HG03095 (cell line): ENCODE results near the gene FUT1.
"Not testable (repeated sequence)": the region's sequence is repeated elsewhere in the genome, so short reads cannot be mapped to it uniquely, and the experiment has no call there.

Experiments
- ATAC-seq: cut with Tn5 transposase; IDR thresholded peaks from one replicate; pipeline ENCODE4 v1.9.1; 2021; ENCODE audit warnings: moderate library complexity; ENCODE audit not compliant: unreplicated experiment

The FUT1 gene

DNA sequence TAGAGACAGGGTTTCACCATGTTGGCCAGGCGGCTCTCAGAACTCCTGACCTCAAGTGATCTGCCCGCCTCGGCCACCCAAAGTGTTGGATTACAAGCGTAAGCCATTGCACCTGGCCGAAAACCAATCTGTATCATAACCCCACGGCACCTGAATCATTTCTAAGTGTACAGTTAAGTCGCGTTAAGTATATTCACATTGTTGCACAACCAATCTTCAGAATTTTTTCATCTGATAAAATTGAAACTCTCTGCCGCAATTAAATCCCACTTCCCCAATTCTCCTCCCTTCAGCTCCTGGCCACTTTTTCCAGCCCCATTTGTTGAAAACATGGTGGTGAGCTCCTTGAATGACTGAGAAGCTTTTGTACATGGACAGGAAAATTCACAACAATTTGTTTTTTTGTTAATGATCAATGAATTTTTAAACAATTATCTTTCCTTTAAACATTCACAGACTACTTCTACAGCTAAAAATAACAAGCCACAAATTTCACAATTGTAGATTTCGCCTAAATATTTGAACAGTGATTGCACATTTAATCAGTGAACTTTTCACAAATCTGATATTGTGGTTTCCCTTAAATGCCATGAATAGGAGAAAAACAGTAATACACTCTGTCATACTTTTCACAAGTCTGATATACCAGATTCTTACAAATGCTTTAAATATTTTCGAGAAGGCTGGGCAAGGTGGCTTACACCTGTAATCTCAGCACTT, 16.7 kb upstream of the FUT1 start:
- ATAC-seq, result no peak

DNA sequence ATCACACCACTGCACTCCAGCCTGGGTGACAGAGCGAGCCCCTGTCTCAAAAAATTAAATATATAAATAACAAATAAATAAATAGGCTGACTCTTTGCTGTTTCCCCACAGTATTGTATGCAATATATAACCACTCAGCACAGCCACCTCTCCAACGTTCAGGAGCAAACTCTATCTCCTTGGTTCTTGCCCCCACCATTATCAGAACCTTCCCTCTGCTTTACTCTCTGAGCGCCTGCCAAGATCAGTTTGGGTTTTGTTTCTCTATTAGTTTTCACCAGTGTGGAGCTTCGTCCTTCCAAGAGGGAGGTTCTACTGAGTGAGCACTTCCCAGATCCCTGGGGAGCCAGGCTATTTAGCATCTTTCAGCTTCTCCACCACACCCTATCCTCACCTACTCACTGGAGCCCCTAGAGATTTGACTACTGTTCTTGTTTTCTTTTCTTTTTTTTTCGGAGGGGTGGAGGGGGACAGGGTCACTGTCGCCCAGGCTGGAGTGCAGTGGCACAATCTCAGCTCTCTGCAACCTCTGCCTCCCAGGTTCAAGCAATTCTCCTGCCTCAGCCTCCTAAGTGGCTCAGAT, 15.8 kb upstream of the FUT1 start:
- ATAC-seq, result not testable (repeated sequence)

DNA sequence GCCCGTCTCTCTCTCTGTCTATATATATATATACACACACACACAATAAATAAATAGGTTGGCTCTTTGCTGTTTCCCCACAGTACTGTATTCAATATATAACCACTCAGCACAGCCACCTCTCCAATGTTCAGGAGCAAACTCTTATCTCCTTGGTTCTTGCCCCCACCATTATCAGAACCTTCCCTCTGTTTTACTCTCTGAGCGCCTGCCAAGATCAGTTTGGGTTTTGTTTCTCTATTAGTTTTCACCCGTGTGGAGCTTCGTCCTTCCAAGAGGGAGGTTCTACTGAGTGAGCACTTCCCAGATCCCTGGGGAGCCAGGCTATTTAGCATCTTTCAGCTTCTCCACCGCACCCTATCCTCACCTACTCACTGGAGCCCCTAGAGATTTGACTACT, 13.4 kb upstream of the FUT1 start:
- not testable (repeated sequence) for ATAC-seq

- ATAC-seq, result no peak
Observed at GRCh38 chr19:48760504-48761205, 8.2 kb upstream of the FUT1 start.

DNA sequence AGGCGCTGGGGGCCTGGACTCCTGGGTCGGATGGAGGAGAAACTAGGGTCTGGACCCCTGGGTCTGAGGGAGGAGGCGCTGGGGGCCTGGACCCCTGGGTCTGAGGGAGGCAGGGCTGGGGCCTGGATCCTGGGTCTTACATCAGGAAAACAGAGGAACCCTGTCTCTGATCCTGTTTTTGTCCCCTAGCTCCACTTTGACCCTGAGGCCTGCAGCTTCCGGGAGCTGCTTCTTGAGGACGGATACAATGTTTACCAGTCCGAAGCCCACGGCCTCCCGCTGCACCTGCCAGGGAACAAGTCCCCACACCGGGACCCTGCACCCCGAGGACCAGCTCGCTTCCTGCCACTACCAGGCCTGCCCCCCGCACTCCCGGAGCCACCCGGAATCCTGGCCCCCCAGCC, 5.3 kb upstream of the FUT1 start:
- ATAC-seq, result no peak

DNA sequence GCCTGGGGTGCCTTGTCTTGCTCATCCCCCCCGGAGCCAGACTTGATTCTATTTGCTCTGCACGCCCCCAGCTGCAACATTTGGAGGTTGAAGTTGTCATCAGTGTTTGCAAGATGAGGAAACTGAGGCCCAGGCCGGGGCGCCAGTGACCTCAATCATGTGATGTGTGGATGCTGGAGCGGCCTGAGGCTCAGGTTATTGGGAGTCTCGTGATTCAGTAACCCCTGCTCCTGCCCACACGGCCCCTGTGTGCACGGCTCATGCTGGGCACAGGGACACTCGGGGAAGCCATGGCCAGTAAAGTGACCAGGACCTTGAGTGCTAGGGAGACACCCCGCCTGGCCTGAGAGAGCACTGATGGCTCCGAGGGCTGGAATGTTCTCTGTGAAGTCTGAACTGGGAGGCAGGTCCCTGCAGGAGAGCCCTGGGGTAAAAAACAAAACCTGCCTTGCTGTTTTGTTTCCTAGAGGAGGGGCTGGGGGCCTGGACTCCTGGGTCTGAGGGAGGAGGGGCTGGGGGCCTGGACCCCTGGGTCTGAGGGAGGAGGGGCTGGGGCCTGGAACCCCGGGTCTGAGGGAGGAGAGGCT, 4.7 kb upstream of the FUT1 start:
- ATAC-seq, result no peak

- ATAC-seq, result no peak
Observed at GRCh38 chr19:48756686-48757085, 4.2 kb upstream of the FUT1 start.

DNA sequence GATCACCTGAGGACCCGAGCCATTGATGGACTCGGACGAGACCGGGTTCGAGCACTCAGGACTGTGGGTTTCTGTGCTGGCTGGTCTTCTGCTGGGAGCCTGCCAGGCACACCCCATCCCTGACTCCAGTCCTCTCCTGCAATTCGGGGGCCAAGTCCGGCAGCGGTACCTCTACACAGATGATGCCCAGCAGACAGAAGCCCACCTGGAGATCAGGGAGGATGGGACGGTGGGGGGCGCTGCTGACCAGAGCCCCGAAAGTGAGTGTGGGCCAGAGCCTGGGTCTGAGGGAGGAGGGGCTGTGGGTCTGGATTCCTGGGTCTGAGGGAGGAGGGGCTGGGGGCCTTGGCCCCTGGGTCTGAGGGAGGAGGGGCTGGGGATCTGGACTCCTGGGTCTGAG, 3.8 kb upstream of the FUT1 start:
- no peak for ATAC-seq

GRCh38 chr19:48755787-48756186, 3.3 kb upstream of the FUT1 start:
- no peak for ATAC-seq

- no peak for ATAC-seq
Observed at GRCh38 chr19:48755084-48755641, 2.7 kb upstream of the FUT1 start, which contains the start of gene FGF21. FGF21 (plus strand) TSS chr19:48755524; CDS start chr19:48756237, 713 bp downstream.

- no peak for ATAC-seq
Observed at GRCh38 chr19:48751845-48752495, 471 bp downstream of the FUT1 start.

- ATAC-seq, result no peak
Observed at GRCh38 chr19:48750771-48751504, 1.5 kb downstream of the FUT1 start.

- no peak for ATAC-seq
Observed at GRCh38 chr19:48750351-48750750, 2.1 kb downstream of the FUT1 start.

GRCh38 chr19:48749571-48750198, 2.8 kb downstream of the FUT1 start:
- no peak for ATAC-seq

DNA sequence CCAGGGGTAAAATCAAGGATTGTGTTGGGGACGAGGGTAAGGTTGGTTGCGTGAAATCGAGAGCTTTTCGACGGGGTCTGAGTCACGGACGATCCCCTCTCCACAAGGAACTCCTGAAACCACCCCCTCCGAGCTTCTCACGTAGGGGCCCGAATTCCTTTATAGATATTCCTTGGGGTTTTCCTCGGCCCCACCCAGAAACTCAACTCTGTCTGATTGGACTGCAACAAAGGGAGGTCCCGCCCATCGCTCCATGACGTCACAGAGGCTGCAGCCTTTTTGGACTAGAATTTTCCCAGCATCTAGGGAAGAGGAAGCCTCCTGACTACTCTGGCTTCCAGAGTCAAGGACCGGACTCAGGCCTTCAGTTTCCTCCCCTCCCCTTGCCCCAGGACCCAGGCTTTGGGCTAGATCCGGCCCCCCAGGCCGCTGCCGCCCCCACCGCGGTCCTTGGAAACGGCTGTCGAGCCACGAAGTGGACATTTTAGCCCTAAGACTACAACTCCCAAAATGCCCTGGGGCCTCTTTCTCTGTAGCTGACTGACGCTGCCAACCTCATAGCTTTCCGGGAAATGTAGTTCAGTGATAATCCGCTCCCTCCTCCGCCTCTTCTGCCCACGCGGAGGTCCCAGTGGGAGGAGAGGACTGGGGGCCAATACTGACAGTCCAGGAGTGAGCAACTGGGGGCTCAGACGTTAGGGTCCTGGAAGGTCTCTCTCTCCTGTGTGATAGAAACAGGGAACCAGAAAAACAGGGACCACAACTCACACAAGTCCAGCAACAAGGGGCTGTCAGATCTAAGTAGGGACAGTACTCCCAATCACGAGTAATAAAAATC, 5.5 kb downstream of the FUT1 start, which contains the start of gene IZUMO1:
Gene IZUMO1 (minus strand): TSS at position 172 of the 838 bp plus-strand sequence. CDS start 1,050 bp downstream, outside the sequence.
- ATAC-seq, result no peak

DNA sequence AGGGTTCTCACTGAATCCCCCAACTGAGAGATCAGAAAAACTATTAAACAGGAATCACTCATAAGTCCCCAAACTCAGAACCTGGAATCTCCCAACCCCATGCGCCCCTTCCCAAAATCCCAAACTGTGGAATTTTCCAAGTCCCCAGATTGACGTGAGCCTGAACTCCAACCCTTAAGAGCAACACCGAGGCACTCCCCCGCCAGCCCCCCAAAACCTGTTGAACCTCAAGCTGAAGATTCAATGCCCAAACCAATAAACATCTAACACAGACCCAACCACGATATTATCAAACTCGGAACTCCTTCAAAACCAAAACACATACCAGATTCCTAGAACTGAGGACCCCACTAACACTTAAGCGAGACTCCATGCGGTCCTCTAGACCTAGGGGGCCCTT, 6.3 kb downstream of the FUT1 start:
- no peak for ATAC-seq

DNA sequence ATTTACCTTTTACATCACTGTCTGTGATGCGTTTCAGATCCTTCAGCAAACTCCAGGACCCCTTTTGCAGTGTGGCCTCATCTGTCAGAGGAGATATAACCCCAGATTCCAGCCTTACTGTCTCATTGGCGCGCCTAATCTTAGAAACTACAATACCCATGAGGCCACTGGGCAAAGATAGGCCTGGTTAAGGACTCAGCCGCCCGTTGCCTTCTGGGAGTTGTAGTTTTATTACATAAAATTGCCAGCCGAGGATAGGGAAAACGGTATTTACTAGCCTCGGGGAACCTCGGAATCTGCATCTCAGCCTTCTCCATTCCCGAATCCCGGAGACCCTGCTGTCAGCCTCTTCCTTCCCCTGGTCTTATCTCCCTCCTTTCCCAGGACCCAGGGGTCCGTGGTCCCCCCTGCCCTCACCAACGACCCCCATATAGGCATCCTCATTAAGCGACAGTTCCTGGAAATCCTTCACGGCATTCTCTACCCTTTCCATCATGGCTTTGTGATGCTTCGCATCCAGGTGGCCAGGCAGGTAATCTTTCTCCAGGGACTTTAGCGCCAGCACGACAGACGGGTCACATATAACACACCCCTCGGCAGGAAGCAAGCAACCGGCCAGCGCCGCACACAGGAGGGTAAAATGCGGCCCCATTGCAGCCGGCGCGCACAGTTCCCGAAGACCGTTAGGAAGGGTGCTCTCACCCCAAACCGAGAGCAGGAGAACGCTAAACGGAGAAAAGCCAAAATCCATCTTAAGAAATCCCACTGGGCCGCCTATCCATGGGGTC, 7.0 kb downstream of the FUT1 start:
- ATAC-seq, result no peak

GRCh38 chr19:48742096-48742495, 10.3 kb downstream of the FUT1 start:
- ATAC-seq, result no peak
